MM.1S (cell line): Measurements from ENCODE around the gene TSPAN33.

Source experiments
- DNase-seq: peaks from one replicate; pipeline ENCODE4 v3.0.0-alpha.2; 2015
- H2AFZ ChIP-seq: fragments of 300-600 bp; sonication (generic); 2 replicates; pipeline ENCODE4 v1.6.0; 2016; ENCODE audit warnings: antibody characterized with exemption, low read length
- H3F3A ChIP-seq: fragments of 300-600 bp; sonication (generic); 2 replicates; pipeline ENCODE4 v1.6.1; 2016; ENCODE audit warnings: mild to moderate bottlenecking, antibody characterized with exemption, low read length, moderate library complexity, mixed read lengths; ENCODE audit not compliant: insufficient read depth
- H3K27ac ChIP-seq: fragments of 300-600 bp; sonication (generic); 2 replicates; pipeline ENCODE4 v1.5.1; 2016; ENCODE audit warnings: mild to moderate bottlenecking, low read length
- H3K27me3 ChIP-seq: fragments of 300-600 bp; sonication (generic); replicated peaks from 2 replicates; pipeline ENCODE4 v1.6.0; 2016; ENCODE audit warnings: low read length; ENCODE audit not compliant: insufficient read depth
- H3K36me3 ChIP-seq: fragments of 300-600 bp; sonication (generic); replicated peaks from 2 replicates; pipeline ENCODE4 v1.6.1; 2016; ENCODE audit warnings: mild to moderate bottlenecking, low read length, mixed read lengths; ENCODE audit not compliant: insufficient read depth
- H3K4me1 ChIP-seq: fragments of 300-600 bp; sonication (generic); 2 replicates; pipeline ENCODE4 v1.6.1; 2016; ENCODE audit warnings: low read length, mixed read lengths
- H3K4me2 ChIP-seq: fragments of 300-600 bp; sonication (generic); 2 replicates; pipeline ENCODE4 v1.6.0; 2016; ENCODE audit warnings: low read depth, low read length
- H3K4me3 ChIP-seq: fragments of 300-600 bp; sonication (generic); 2 replicates; pipeline ENCODE4 v1.5.1; 2016; ENCODE audit warnings: low read length, mixed read lengths
- H3K79me2 ChIP-seq: fragments of 300-600 bp; sonication (generic); 2 replicates; pipeline ENCODE4 v1.6.1; 2016; ENCODE audit warnings: mixed run types, low read length, mixed read lengths
- H3K9ac ChIP-seq: fragments of 300-600 bp; sonication (generic); 2 replicates; pipeline ENCODE4 v1.6.1; 2016; ENCODE audit warnings: low read length, mixed read lengths
- H3K9me2 ChIP-seq: fragments of 300-600 bp; sonication (generic); replicated peaks from 2 replicates; pipeline ENCODE4 v1.6.1; 2016; ENCODE audit warnings: mild to moderate bottlenecking, low read length, mixed read lengths; ENCODE audit not compliant: insufficient read depth
- H3K9me3 ChIP-seq: fragments of 300-600 bp; sonication (generic); replicated peaks from 2 replicates; pipeline ENCODE4 v1.6.1; 2016; ENCODE audit warnings: mild to moderate bottlenecking, low read length, mixed read lengths; ENCODE audit not compliant: insufficient read depth
- H4K20me1 ChIP-seq: fragments of 300-600 bp; sonication (generic); 2 replicates; pipeline ENCODE4 v1.6.1; 2016; ENCODE audit warnings: mild to moderate bottlenecking, low read length, moderate library complexity, mixed read lengths; ENCODE audit not compliant: insufficient read depth
- EZH2 ChIP-seq: fragments of 300-600 bp; sonication (generic); optimal IDR thresholded peaks from 2 replicates; pipeline ENCODE3; 2017; ENCODE audit warnings: low read depth, mild to moderate bottlenecking, antibody characterized with exemption, low read length, mixed read lengths
- EZH2phosphoT487 ChIP-seq: fragments of 300-600 bp; sonication (generic); IDR thresholded peaks from 2 replicates; pipeline ENCODE4 v1.6.1; 2018; ENCODE audit warnings: antibody characterized with exemption, low read length
- TF ChIP-seq, protein P1 (sequence below): fragments of 300-600 bp; sonication (generic); IDR thresholded peaks from 2 replicates; pipeline ENCODE4 v1.5.1; 2016; ENCODE audit warnings: antibody characterized with exemption, low read length, mixed read lengths

TSPAN33 gene

DNA sequence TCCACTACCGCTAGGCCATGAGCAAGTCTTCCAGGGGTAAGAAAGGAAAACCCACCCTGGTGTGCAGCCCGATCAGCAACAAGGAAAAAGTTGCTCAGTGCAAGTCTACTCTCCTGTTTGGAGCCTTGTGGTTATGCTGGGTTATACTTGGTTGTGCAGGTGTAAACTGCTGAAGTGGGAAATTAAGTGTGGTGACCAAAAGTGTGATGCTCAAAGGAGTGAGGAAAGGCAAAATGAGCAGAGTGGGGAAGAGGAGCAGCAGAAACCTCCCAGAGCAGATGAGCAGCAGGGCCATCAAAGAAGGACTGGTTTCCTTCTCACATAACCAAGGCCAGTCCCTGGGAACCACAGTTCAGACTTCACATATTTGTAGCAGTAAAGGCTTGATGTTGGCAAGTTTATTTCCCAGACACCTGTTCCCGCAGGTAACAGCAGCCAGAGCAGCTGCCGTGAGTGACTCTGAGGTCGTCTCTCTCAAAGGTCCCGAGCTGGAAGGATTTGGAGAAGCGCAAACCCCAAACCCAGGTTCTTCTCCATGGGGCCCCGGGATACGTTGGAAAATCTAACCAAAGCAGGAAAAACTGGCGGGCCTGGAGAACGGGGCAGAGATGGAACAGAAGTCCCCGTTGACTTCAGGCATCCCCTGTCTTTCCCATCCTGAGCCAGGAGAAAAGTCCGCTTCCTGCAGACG, 43.3 kb downstream of the TSPAN33 start:
- Histone ChIP-seq H3K4me3 (peak overlapping the region; percentile 53; the same call in 1 of the 2 replicates), H3K27me3 (peaks cover 12% of the 10 kb centered on the region), H3K9ac (no peak overlapping the region), H3F3A (no peaks in the 10 kb centered on the region), H3K27ac (no peak overlapping the region), H3K9me3 (no peaks in the 10 kb centered on the region), H3K4me1 (no peaks in the 10 kb centered on the region), H3K9me2 (no peaks in the 10 kb centered on the region), H2AFZ (no peak overlapping the region), H4K20me1 (no peaks in the 10 kb centered on the region), H3K4me2 (peak overlapping the region; percentile 78; the same call in 1 of the 2 replicates), H3K36me3 (no peaks in the 10 kb centered on the region), H3K79me2 (no peaks in the 10 kb centered on the region)
- no peak for TF ChIP-seq EZH2phosphoT487
- TF ChIP-seq, protein P1, sequence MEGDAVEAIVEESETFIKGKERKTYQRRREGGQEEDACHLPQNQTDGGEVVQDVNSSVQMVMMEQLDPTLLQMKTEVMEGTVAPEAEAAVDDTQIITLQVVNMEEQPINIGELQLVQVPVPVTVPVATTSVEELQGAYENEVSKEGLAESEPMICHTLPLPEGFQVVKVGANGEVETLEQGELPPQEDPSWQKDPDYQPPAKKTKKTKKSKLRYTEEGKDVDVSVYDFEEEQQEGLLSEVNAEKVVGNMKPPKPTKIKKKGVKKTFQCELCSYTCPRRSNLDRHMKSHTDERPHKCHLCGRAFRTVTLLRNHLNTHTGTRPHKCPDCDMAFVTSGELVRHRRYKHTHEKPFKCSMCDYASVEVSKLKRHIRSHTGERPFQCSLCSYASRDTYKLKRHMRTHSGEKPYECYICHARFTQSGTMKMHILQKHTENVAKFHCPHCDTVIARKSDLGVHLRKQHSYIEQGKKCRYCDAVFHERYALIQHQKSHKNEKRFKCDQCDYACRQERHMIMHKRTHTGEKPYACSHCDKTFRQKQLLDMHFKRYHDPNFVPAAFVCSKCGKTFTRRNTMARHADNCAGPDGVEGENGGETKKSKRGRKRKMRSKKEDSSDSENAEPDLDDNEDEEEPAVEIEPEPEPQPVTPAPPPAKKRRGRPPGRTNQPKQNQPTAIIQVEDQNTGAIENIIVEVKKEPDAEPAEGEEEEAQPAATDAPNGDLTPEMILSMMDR, result no peak
- TF ChIP-seq EZH2, result no peak
- no peak for DNase-seq

DNA sequence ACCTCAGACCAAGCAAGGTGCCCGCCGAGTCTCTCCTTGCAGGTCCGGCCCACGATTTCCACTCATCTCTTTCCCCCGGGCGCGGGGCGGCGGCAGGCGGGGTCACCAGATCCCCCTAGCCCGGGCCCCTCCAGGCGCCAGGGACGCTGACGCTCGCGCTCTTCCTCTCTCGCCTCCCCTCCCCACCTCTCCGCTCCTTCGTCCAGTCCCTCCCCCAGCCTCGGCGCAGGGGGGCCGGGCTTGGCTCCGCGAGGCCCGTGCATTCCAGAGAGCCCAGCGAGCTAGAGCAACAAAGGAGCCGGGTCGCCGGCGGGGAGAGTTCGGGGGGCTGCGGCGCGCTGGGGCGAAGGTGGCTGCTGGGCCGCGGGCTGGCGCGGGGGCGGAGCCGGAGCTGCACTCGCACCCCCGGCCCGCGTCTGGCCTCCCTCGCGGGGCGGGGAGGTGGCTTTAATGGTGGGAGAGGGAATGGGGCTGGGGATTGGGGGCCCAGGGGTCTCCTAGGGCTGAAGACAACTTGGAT, 43.9 kb downstream of the TSPAN33 start, which contains the start of gene SMO:
Gene SMO (plus strand): TSS at position 262 of the 520 bp plus-strand sequence. CDS start 519 bp downstream, outside the sequence.
- peak within 1 kb of the TSS; percentile 53 for H3K4me3 ChIP-seq
- H3F3A ChIP-seq, result no peaks in the 10 kb centered on the region
- H4K20me1 ChIP-seq, result no peaks in the 10 kb centered on the region
- H3K9ac ChIP-seq, result no peak within 1 kb of the TSS; the same call in 1 of the 2 replicates
- H3K27me3 ChIP-seq, result peaks cover 12% of the 10 kb centered on the region
- no peaks in the 10 kb centered on the region for H3K9me2 ChIP-seq
- no peaks in the 10 kb centered on the region for H3K4me1 ChIP-seq
- TF ChIP-seq EZH2phosphoT487 (no peak), EZH2 (no peak)
- TF ChIP-seq, protein P1, result no peak
- H2AFZ ChIP-seq, result peak within 1 kb of the TSS; percentile 48; the same call in 1 of the 2 replicates
- no peaks in the 10 kb centered on the region for H3K79me2 ChIP-seq
- no peak within 1 kb of the TSS for H3K27ac ChIP-seq
- no peak for DNase-seq
- no peaks in the 10 kb centered on the region for H3K36me3 ChIP-seq
- H3K9me3 ChIP-seq, result no peaks in the 10 kb centered on the region
- peak within 1 kb of the TSS; percentile 78 for H3K4me2 ChIP-seq

DNA sequence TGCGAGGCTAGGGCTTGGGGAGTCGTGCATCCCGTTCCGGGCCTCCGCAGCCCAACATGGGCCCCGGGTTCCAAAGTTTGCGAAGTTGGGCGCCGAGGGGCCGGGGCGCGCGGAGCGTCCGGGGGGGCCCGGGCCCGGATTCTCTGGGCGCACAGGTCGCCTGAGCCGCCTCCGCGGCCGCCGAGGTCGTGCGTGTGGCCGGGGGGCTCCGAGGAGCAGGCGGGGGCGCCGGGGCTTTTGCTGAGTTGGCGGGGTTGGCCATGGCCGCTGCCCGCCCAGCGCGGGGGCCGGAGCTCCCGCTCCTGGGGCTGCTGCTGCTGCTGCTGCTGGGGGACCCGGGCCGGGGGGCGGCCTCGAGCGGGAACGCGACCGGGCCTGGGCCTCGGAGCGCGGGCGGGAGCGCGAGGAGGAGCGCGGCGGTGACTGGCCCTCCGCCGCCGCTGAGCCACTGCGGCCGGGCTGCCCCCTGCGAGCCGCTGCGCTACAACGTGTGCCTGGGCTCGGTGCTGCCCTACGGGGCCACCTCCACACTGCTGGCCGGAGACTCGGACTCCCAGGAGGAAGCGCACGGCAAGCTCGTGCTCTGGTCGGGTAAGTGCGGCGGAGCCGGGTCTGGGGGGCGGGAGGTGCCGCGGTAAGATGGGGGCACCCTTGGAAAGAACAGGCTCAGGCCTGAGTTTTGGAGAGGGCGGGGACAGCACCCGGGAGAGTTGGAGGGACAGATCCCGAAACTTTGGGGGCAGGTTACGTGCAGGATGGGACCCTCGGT, 44.6 kb downstream of the TSPAN33 start:
- Histone ChIP-seq H4K20me1 (no peaks in the 10 kb centered on the region), H3K27me3 (peaks cover 12% of the 10 kb centered on the region), H2AFZ (peak overlapping the region; percentile 48; the same call in 1 of the 2 replicates), H3F3A (no peaks in the 10 kb centered on the region), H3K4me2 (peak overlapping the region; percentile 78), H3K9me2 (no peaks in the 10 kb centered on the region), H3K27ac (no peak overlapping the region), H3K36me3 (no peaks in the 10 kb centered on the region), H3K4me3 (peak overlapping the region; percentile 53), H3K4me1 (no peaks in the 10 kb centered on the region), H3K9me3 (no peaks in the 10 kb centered on the region), H3K79me2 (no peaks in the 10 kb centered on the region), H3K9ac (no peak overlapping the region; the same call in 1 of the 2 replicates)
- DNase-seq, result no peak
- TF ChIP-seq, protein P1, result no peak
- no peak for TF ChIP-seq EZH2phosphoT487
- no peak for TF ChIP-seq EZH2
